ENCODE measurements around the gene ABHD6.

DNA sequence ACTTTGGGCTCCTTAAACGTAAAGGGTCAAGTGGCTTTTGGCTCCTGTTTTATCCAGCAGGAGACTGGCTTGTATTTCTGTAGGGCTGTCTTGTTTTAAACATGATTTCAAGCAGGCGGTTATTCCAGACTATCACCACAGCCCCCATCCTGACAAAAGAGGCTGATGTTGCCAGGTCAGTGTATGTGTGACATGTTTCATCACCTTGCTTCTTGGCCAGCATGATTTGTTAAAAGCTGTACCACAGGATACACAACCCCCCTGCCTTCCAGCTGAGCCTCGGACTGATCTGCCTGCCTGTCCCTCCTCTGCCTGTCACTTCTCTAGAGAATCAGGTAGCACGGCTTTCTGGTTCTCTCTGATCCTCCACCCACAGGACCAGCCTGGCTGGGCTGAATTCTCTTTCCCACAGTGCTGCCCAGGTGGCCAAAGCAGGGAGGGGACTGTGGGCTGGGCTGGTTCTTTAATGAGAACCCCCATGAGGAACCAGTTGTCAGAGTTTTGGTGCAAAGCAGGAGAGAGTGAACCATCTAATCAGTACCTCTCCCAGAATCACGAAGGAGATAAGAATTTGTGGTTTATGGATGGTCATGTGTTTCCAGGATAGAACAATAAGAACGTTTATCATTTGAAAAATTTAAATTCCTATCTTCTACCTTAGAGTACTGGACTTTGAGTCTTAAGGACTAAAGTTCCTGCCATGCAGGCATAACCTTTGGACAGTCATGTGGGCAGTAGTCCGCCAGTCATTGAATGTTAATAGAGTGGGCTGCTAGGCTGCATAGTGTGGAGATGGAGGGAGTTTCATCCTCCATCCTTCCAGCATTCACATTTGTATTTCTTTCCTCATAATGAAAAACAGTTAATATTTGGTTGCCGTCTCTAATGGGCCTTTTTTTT lies 8.8 kb downstream of the ABHD6 start:
- TF ChIP-seq TAF1 (IDR thresholded peaks at IDR 0.05; ENCODE audit: borderline replicate concordance, low read depth, low read length) (no peak), POLR2A (IDR thresholded peaks at IDR 0.05; ENCODE audit: low read depth, low read length) (no peak)

Measured in GM12892 (cell line).